Measurements from ENCODE around the gene SLC26A9. TPM values are rescaled to one million over a fixed set of nuclear protein-coding genes. Genes with fewer than 3 reads are reported as not detected.

The SLC26A9 gene
- total RNA-seq, 2 donors from 2014 or later = 24.4 to 35.4 TPM

- Histone ChIP-seq H3K27me3 (no peaks in the 10 kb centered on the region), H3K9me3 (no peaks in the 10 kb centered on the region), H3K36me3 (no peaks in the 10 kb centered on the region), H3K4me1 (peaks cover 0 to 10% of the 10 kb centered on the region in 2 donors), H3K4me3 (no peak overlapping the region), H3K27ac (no peak overlapping the region)
- DNase-seq (ENCODE audit: low spot score) = no peak
- no peak for TF ChIP-seq CTCF (IDR thresholded peaks at IDR 0.05)
These were observed 7.0 kb upstream of the SLC26A9 start for GRCh38 chr1:205950280-205950679.

GRCh38 chr1:205949753-205950152 is 6.5 kb upstream of the SLC26A9 start:
- Histone ChIP-seq H3K27me3 (no peaks in the 10 kb centered on the region), H3K4me1 (peaks cover 0 to 10% of the 10 kb centered on the region in 2 donors), H3K9me3 (no peaks in the 10 kb centered on the region), H3K36me3 (no peaks in the 10 kb centered on the region), H3K27ac (no peak overlapping the region), H3K4me3 (no peak overlapping the region)
- DNase-seq (ENCODE audit: low spot score) = no peak
- TF ChIP-seq CTCF (IDR thresholded peaks at IDR 0.05) = no peak

GRCh38 chr1:205948886-205949285 is 5.6 kb upstream of the SLC26A9 start:
- H3K36me3 ChIP-seq = no peaks in the 10 kb centered on the region
- no peaks in the 10 kb centered on the region for H3K27me3 ChIP-seq
- no peak for TF ChIP-seq CTCF (IDR thresholded peaks at IDR 0.05)
- no peak overlapping the region for H3K4me3 ChIP-seq
- peaks cover 0 to 10% of the 10 kb centered on the region in 2 donors for H3K4me1 ChIP-seq
- no peak overlapping the region for H3K27ac ChIP-seq
- H3K9me3 ChIP-seq = no peaks in the 10 kb centered on the region
- DNase-seq (ENCODE audit: low spot score) = no peak

- no peak for DNase-seq (ENCODE audit: low spot score)
- Histone ChIP-seq H3K4me1 (peaks cover 0 to 10% of the 10 kb centered on the region in 2 donors), H3K9me3 (no peaks in the 10 kb centered on the region), H3K36me3 (no peaks in the 10 kb centered on the region), H3K4me3 (no peak overlapping the region), H3K27ac (no peak overlapping the region), H3K27me3 (no peaks in the 10 kb centered on the region)
- TF ChIP-seq CTCF (IDR thresholded peaks at IDR 0.05) = no peak
These were observed 4.8 kb upstream of the SLC26A9 start for GRCh38 chr1:205948039-205948438.

GRCh38 chr1:205947024-205947423 is 3.8 kb upstream of the SLC26A9 start:
- H3K4me1 ChIP-seq = peaks cover 0 to 10% of the 10 kb centered on the region in 2 donors
- no peaks in the 10 kb centered on the region for H3K9me3 ChIP-seq
- no peaks in the 10 kb centered on the region for H3K27me3 ChIP-seq
- no peaks in the 10 kb centered on the region for H3K36me3 ChIP-seq
- no peak overlapping the region for H3K27ac ChIP-seq
- no peak for DNase-seq (ENCODE audit: low spot score)
- H3K4me3 ChIP-seq = no peak overlapping the region
- TF ChIP-seq CTCF (IDR thresholded peaks at IDR 0.05) = no peak

- DNase-seq (ENCODE audit: low spot score) = no peak
- H3K27me3 ChIP-seq = no peaks in the 10 kb centered on the region
- H3K36me3 ChIP-seq = no peaks in the 10 kb centered on the region
- TF ChIP-seq CTCF (IDR thresholded peaks at IDR 0.05) = no peak
- no peak overlapping the region for H3K27ac ChIP-seq
- peaks cover 0 to 11% of the 10 kb centered on the region in 2 donors for H3K4me1 ChIP-seq
- H3K9me3 ChIP-seq = no peaks in the 10 kb centered on the region
- H3K4me3 ChIP-seq = no peak overlapping the region
These were observed 1.8 kb upstream of the SLC26A9 start for GRCh38 chr1:205945069-205945468.
